A549 treated with AZD9567 at 1 μM for 4 hours (cell line): ENCODE data around the gene DDX27. TPM values are rescaled to one million over a fixed set of nuclear protein-coding genes. Genes with fewer than 3 reads are reported as not detected.

Experiments
- total RNA-seq: library from RNA; stranded (reverse); fragments of 200-300 nt; extraction: Qiagen RNA extraction; gene quantifications from 5 replicates; pipeline ENCODE4 v1.2.3, GENCODE V29; 2022; ENCODE audit not compliant: insufficient read depth

The DDX27 gene
- total RNA-seq, result 50.9 to 61.2 TPM (median 60.5 TPM) in 5 replicates

GRCh38 chr20:49219091-49219923 is at the start of gene DDX27:
Gene DDX27 (plus strand): TSS chr20:49219416. CDS start chr20:49219449, 33 bp downstream.

GRCh38 chr20:49187851-49188641 is 31.2 kb upstream of the DDX27 start, which contains the start of gene STAU1:
Gene STAU1 (minus strand): TSS chr20:49188334. CDS start chr20:49166201, 22,133 bp downstream.

GRCh38 chr20:49278036-49278817 is 59.0 kb downstream of the DDX27 start, which contains the start of gene ZNFX1:
Gene ZNFX1 (minus strand): TSS chr20:49278057. CDS start chr20:49275839, 2,218 bp downstream.

Other genes starting within 250 kb of the DDX27 start
- gene CSE1L, start 173.1 kb upstream of the DDX27 start, total RNA-seq, result 87.7 to 114 TPM (median 91.0 TPM) in 5 replicates
- 56.0 to 80.0 TPM (median 60.7 TPM) in 5 replicates for gene STAU1, start 31.1 kb upstream of the DDX27 start, total RNA-seq
- gene ZNFX1, start 58.6 kb downstream of the DDX27 start, total RNA-seq, result 20.9 to 24.1 TPM (median 23.6 TPM) in 5 replicates